HG03139 (cell line): ENCODE measurements around the gene VWA3B.
"Not testable (repeated sequence)": the region's sequence is repeated elsewhere in the genome, so short reads cannot be mapped to it uniquely, and the experiment has no call there.

Experiments used
- ATAC-seq: cut with Tn5 transposase; IDR thresholded peaks from one replicate; pipeline ENCODE4 v1.9.1; 2021; ENCODE audit not compliant: unreplicated experiment

VWA3B gene

GRCh38 chr2:98295721-98296414 lies 208.9 kb downstream of the VWA3B start:
- no peak for ATAC-seq

GRCh38 chr2:98296440-98296839 lies 209.5 kb downstream of the VWA3B start:
- no peak for ATAC-seq

- ATAC-seq = no peak
These were observed 211.1 kb downstream of the VWA3B start for GRCh38 chr2:98297817-98298682.

GRCh38 chr2:98298683-98299164 lies 211.8 kb downstream of the VWA3B start:
- ATAC-seq = no peak

- no peak for ATAC-seq
These were observed 212.4 kb downstream of the VWA3B start for GRCh38 chr2:98299211-98299905.

GRCh38 chr2:98300141-98300874 lies 213.3 kb downstream of the VWA3B start:
- ATAC-seq = no peak

GRCh38 chr2:98301469-98301868 lies 214.5 kb downstream of the VWA3B start:
- ATAC-seq = no peak

- ATAC-seq = not testable (repeated sequence)
These were observed 220.2 kb downstream of the VWA3B start for GRCh38 chr2:98307131-98307696.

- ATAC-seq = no peak
These were observed 221.1 kb downstream of the VWA3B start for GRCh38 chr2:98308068-98308467.

- no peak for ATAC-seq
These were observed 221.6 kb downstream of the VWA3B start for GRCh38 chr2:98308532-98308931.

- no peak for ATAC-seq
These were observed 222.6 kb downstream of the VWA3B start for GRCh38 chr2:98309580-98309979.

GRCh38 chr2:98310010-98310409 lies 223.0 kb downstream of the VWA3B start:
- no peak for ATAC-seq

GRCh38 chr2:98311090-98311489 lies 224.1 kb downstream of the VWA3B start:
- no peak for ATAC-seq

- ATAC-seq = no peak
These were observed 225.0 kb downstream of the VWA3B start for GRCh38 chr2:98311771-98312545.

- no peak for ATAC-seq
These were observed 226.7 kb downstream of the VWA3B start for GRCh38 chr2:98313492-98314250.

GRCh38 chr2:98314251-98314650 lies 227.3 kb downstream of the VWA3B start:
- ATAC-seq = no peak

- no peak for ATAC-seq
These were observed 229.0 kb downstream of the VWA3B start for GRCh38 chr2:98315957-98316356.

GRCh38 chr2:98317214-98317613 lies 230.2 kb downstream of the VWA3B start:
- ATAC-seq = no peak

- ATAC-seq = not testable (repeated sequence)
These were observed 233.2 kb downstream of the VWA3B start for GRCh38 chr2:98320171-98320570.
